SK-N-SH (cell line): ENCODE measurements around the gene CSNK1D. TPM values are rescaled to one million over a fixed set of nuclear protein-coding genes. Genes with fewer than 3 reads are reported as not detected.

Source experiments
- CTCF ChIA-PET: fragments of 300-600, 350-600 bp; formaldehyde crosslinking; extraction: SDS; loops from one replicate; lab custom pipeline; 2021; lab: Yijun Ruan, JAX
- POLR2A ChIA-PET: fragments of 350-600 bp; sonication (Branson Sonifier 250); formaldehyde crosslinking; extraction: SDS; loops from one replicate; lab custom pipeline; 2020; ENCODE audit warnings: antibody characterized with exemption, inconsistent platforms; lab: Yijun Ruan, JAX
- DNase-seq: peaks from one replicate; pipeline ENCODE4 v3.0.0; 2012
- H2AFZ ChIP-seq: fragments of 200-600 bp; sonication (generic); 2 replicates; pipeline ENCODE4 v1.8.1; 2016; ENCODE audit warnings: antibody characterized with exemption, mild to moderate bottlenecking, low read depth
- H3F3A ChIP-seq: fragments of 200-600 bp; sonication (generic); replicated peaks from 2 replicates; pipeline ENCODE3; 2016; ENCODE audit warnings: antibody characterized with exemption, mild to moderate bottlenecking; ENCODE audit not compliant: insufficient read depth
- H3K27ac ChIP-seq, 2 experiments: fragments of 200-500 bp in 1 of 2; fragments of 200-600 bp in 1 of 2; sonication (Bioruptor generic) in 1 of 2; sonication (generic), shearing (Covaris generic) in 1 of 2; 2 replicates each; pipeline versions ENCODE4 v1.5.1 to v1.6.1; 2014 to 2016; ENCODE audit warnings: low read depth in 2 of 2, inconsistent platforms in 1 of 2, low read length in 1 of 2, mild to moderate bottlenecking in 1 of 2, mixed read lengths in 1 of 2
- H3K27me3 ChIP-seq: fragments of 200-600 bp; sonication (generic), shearing (Covaris generic); 2 replicates; pipeline ENCODE4 v1.6.1; 2016; ENCODE audit warnings: mixed run types; ENCODE audit not compliant: insufficient read depth
- H3K36me3 ChIP-seq, 2 experiments: fragments of 200-500 bp in 1 of 2; fragments of 200-600 bp in 1 of 2; sonication (Bioruptor generic) in 1 of 2; sonication (generic) in 1 of 2; replicated peaks in 1 of 2; 2 replicates each; pipeline versions ENCODE3 to v1.5.1; 2014 to 2016; ENCODE audit warnings: low read length in 1 of 2, mild to moderate bottlenecking in 1 of 2; ENCODE audit not compliant: insufficient read depth in 2 of 2, control insufficient read depth in 1 of 2
- H3K4me1 ChIP-seq, 2 experiments: fragments of 200-500 bp in 1 of 2; fragments of 200-600 bp in 1 of 2; sonication (Bioruptor generic) in 1 of 2; sonication (generic), shearing (Covaris generic) in 1 of 2; 2 replicates each; pipeline versions ENCODE4 v1.5.1 to v1.6.1; 2014 to 2016; ENCODE audit warnings: low read depth in 1 of 2, low read length in 1 of 2, mixed run types in 1 of 2; ENCODE audit not compliant: insufficient read depth in 2 of 2, control insufficient read depth in 1 of 2
- H3K4me2 ChIP-seq: fragments of 200-600 bp; sonication (generic), shearing (Covaris generic); 2 replicates; pipeline ENCODE4 v1.6.1; 2017; ENCODE audit warnings: mixed run types
- H3K4me3 ChIP-seq, 2 experiments: fragments of 200-500 bp in 1 of 2; fragments of 200-600 bp in 1 of 2; sonication (Bioruptor generic) in 1 of 2; sonication (generic), shearing (Covaris generic) in 1 of 2; 2 replicates each; pipeline versions ENCODE4 v1.5.1 to v1.8.1; 2014 to 2016; ENCODE audit warnings: low read depth in 2 of 2, inconsistent platforms in 1 of 2, low read length in 1 of 2, mild to moderate bottlenecking in 1 of 2, mixed read lengths in 1 of 2, moderate library complexity in 1 of 2
- H3K79me2 ChIP-seq: fragments of 200-600 bp; sonication (generic); 2 replicates; pipeline ENCODE4 v1.8.1; 2017; ENCODE audit warnings: mild to moderate bottlenecking; ENCODE audit not compliant: insufficient read depth
- H3K9ac ChIP-seq: fragments of 200-600 bp; sonication (generic); 2 replicates; pipeline ENCODE4 v1.6.1; 2017; ENCODE audit warnings: mixed run types
- H3K9me2 ChIP-seq: fragments of 200-600 bp; sonication (generic); 2 replicates; pipeline ENCODE4 v1.6.1; 2017; ENCODE audit warnings: mixed run types
- H3K9me3 ChIP-seq: fragments of 200-600 bp; sonication (generic); 2 replicates; pipeline ENCODE4 v1.6.1; 2017; ENCODE audit warnings: mixed run types, mild to moderate bottlenecking, moderate library complexity
- H4K20me1 ChIP-seq: fragments of 200-600 bp; sonication (generic); 2 replicates; pipeline ENCODE4 v1.6.1; 2017; ENCODE audit warnings: mild to moderate bottlenecking, mixed run types; ENCODE audit not compliant: insufficient read depth
- EP300 ChIP-seq, 2 experiments: IDR thresholded peaks; 2 replicates each; pipeline versions ENCODE4 v1.4.0 to v1.6.1; 2012; ENCODE audit warnings: borderline replicate concordance in 1 of 2, low read depth in 1 of 2, low read length in 1 of 2
- EZH2phosphoT487 ChIP-seq: fragments of 200-600 bp; sonication (generic); IDR thresholded peaks from 2 replicates; pipeline ENCODE4 v1.6.1; 2017; ENCODE audit warnings: low read depth, mixed run types, mild to moderate bottlenecking, antibody characterized with exemption, moderate library complexity, borderline replicate concordance
- FOSL2 ChIP-seq: IDR thresholded peaks from 2 replicates; pipeline ENCODE4 v1.4.0; 2012; ENCODE audit warnings: low read depth, mild to moderate bottlenecking, moderate library complexity, borderline replicate concordance
- FOXJ3 ChIP-seq: sonication (generic); formaldehyde crosslinking; IDR thresholded peaks from 2 replicates; pipeline ENCODE4 v1.5.1; 2020; ENCODE audit warnings: mild to moderate bottlenecking, missing genetic modification reagents
- FOXM1 ChIP-seq: IDR thresholded peaks from 2 replicates; pipeline ENCODE4 v1.4.0; 2012; ENCODE audit warnings: low read depth, mild to moderate bottlenecking
- IRF3 ChIP-seq: fragments of 150-350 bp; IDR thresholded peaks from 2 replicates; pipeline ENCODE4 v1.6.1; 2016; ENCODE audit warnings: mild to moderate bottlenecking, low read depth, low read length
- JUND ChIP-seq: IDR thresholded peaks from 2 replicates; pipeline ENCODE4 v1.4.0; 2012
- MAX ChIP-seq: IDR thresholded peaks from 2 replicates; pipeline ENCODE4 v1.4.0; 2012; ENCODE audit warnings: low read depth
- MEF2A ChIP-seq: IDR thresholded peaks from 2 replicates; pipeline ENCODE4 v1.4.0; 2012; ENCODE audit warnings: low read depth, borderline replicate concordance
- MXI1 ChIP-seq: IDR thresholded peaks from 2 replicates; pipeline ENCODE4 v1.6.1; 2012; ENCODE audit warnings: mild to moderate bottlenecking, low read depth, low read length, improper control_type of control experiment
- POLR2AphosphoS5 ChIP-seq: IDR thresholded peaks from 2 replicates; pipeline ENCODE4 v1.6.1; 2012; ENCODE audit warnings: low read depth, low read length
- RCOR1 ChIP-seq: fragments of 150-350 bp; IDR thresholded peaks from 2 replicates; pipeline ENCODE4 v1.6.1; 2017; ENCODE audit warnings: antibody characterized with exemption, low read length
- REST ChIP-seq: IDR thresholded peaks from 2 replicates; pipeline ENCODE4 v1.6.1; 2012; ENCODE audit warnings: mild to moderate bottlenecking, low read depth, low read length, moderate library complexity
- RXRA ChIP-seq: IDR thresholded peaks from 2 replicates; pipeline ENCODE4 v1.4.0; 2012; ENCODE audit warnings: low read depth, mild to moderate bottlenecking, borderline replicate concordance
- SIN3A ChIP-seq: IDR thresholded peaks from 2 replicates; pipeline ENCODE4 v1.6.1; 2012; ENCODE audit warnings: low read depth, mild to moderate bottlenecking, low read length, moderate library complexity, borderline replicate concordance
- TCF12 ChIP-seq: IDR thresholded peaks from 2 replicates; pipeline ENCODE4 v1.4.0; 2012
- TEAD4 ChIP-seq: IDR thresholded peaks from 2 replicates; pipeline ENCODE4 v1.4.0; 2012; ENCODE audit warnings: mild to moderate bottlenecking, borderline replicate concordance; ENCODE audit not compliant: insufficient read depth
- USF1 ChIP-seq: IDR thresholded peaks from 2 replicates; pipeline ENCODE4 v1.4.0; 2012; ENCODE audit warnings: low read depth, borderline replicate concordance
- YY1 ChIP-seq: IDR thresholded peaks from 2 replicates; pipeline ENCODE4 v1.4.0; 2012; ENCODE audit warnings: low read depth, mild to moderate bottlenecking
- WGBS: methylation state at CpG from one replicate; pipeline ENCODE4 v1.1.6; 2017; ENCODE audit warnings: low lambda C conversion rate; 5-methylcytosine and 5-hydroxymethylcytosine counted together
- polyA plus RNA-seq, 3 experiments: library from polyadenylated mRNA; depleted of rRNA; stranded (reverse); fragments of >200 nt; gene quantifications; 2 replicates each; pipeline ENCODE4 v1.2.3, GENCODE V29; 2012

CSNK1D gene
- polyA plus RNA-seq, 1 of the 3 experiments (the other 2 are of a cell fraction), result 216 TPM

- no peak overlapping the region for H2AFZ ChIP-seq
- POLR2A ChIA-PET, result no interaction called here
Observed at GRCh38 chr17:82304826-82305726, 31.6 kb upstream of the CSNK1D start.

More at GRCh38 chr17:82304826-82305726, 31.6 kb upstream of the CSNK1D start:
- Histone ChIP-seq H3K27me3 (no peaks in the 10 kb centered on the region; the same call in 1 of the 2 replicates), H3K4me1 (peaks cover 0 to 15% of the 10 kb centered on the region in 2 experiments; a peak in 1 of 4 replicates), H4K20me1 (no peaks in the 10 kb centered on the region), H3K4me3 (no peak overlapping the region), H3K9ac (no peak overlapping the region), H3K27ac (no peak overlapping the region; a peak in 1 of 4 replicates), H3K9me3 (no peaks in the 10 kb centered on the region), H3K79me2 (no peaks in the 10 kb centered on the region), H3K36me3 (no peaks in the 10 kb centered on the region), H3K4me2 (no peak overlapping the region), H3F3A (no peaks in the 10 kb centered on the region), H3K9me2 (no peaks in the 10 kb centered on the region)
- CTCF ChIA-PET, result interaction anchor here (0.5 to 15.1 kb wide), 6 partner anchors 14 to 109 kb away, joined by 3 to 184 read pairs (median 6); no protein-coding TSS in a partner anchor
- peak; percentile 71 for DNase-seq
- WGBS, result 84% methylated on average over 18 of the region's 23 CpGs
- TF ChIP-seq YY1 (no peak), FOSL2 (no peak), SIN3A (no peak), REST (no peak), IRF3 (no peak), EZH2phosphoT487 (no peak), MEF2A (no peak), TEAD4 (no peak), MAX (no peak), RCOR1 (no peak), JUND (no peak), USF1 (no peak), RXRA (no peak), EP300 (IDR thresholded peaks at IDR 0.05; ENCODE audit: borderline replicate concordance in 1 of 2, low read depth in 1 of 2, low read length in 1 of 2) (no peak), FOXJ3 (CRISPR knock-in tag) (no peak), MXI1 (no peak), FOXM1 (no peak), POLR2AphosphoS5 (no peak), TCF12 (no peak)
